ENCODE results near the gene LIMS1.

DNA sequence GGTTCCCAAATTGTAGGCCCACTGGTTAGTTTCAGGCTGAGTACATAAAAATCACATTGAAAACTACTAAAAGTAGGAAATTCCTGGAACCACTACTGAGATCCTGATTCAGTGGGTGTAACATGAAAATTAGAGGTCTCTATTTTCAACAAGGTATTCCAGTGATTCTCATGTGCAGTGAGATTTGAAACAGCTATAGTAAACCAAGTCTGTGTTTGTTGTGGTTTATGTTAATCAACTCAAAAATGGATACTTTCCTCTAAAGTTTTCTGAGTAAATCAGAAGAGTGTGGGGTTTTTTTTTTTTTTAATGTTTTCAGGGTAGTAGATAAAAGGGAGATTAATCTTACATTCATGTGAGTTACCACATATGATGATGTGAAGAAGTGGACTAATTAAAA is 42.4 kb upstream of the LIMS1 start:
- TF ChIP-seq, protein P1, sequence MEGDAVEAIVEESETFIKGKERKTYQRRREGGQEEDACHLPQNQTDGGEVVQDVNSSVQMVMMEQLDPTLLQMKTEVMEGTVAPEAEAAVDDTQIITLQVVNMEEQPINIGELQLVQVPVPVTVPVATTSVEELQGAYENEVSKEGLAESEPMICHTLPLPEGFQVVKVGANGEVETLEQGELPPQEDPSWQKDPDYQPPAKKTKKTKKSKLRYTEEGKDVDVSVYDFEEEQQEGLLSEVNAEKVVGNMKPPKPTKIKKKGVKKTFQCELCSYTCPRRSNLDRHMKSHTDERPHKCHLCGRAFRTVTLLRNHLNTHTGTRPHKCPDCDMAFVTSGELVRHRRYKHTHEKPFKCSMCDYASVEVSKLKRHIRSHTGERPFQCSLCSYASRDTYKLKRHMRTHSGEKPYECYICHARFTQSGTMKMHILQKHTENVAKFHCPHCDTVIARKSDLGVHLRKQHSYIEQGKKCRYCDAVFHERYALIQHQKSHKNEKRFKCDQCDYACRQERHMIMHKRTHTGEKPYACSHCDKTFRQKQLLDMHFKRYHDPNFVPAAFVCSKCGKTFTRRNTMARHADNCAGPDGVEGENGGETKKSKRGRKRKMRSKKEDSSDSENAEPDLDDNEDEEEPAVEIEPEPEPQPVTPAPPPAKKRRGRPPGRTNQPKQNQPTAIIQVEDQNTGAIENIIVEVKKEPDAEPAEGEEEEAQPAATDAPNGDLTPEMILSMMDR (IDR thresholded peaks at IDR 0.05 in 8 of 11, conservative IDR thresholded peaks at IDR 0.05 in 3 of 11) = no peak
- no peak for TF ChIP-seq POLR2AphosphoS5 (IDR thresholded peaks at IDR 0.05)
- no peak for TF ChIP-seq POLR2A (IDR thresholded peaks at IDR 0.05)
